HG03442 (cell line): ENCODE data around the gene PPP1R7.

Experiments
- ATAC-seq: cut with Tn5 transposase; IDR thresholded peaks from one replicate; pipeline ENCODE4 v1.9.1; 2021; ENCODE audit warnings: mild to moderate bottlenecking, moderate library complexity; ENCODE audit not compliant: unreplicated experiment

PPP1R7 gene

DNA sequence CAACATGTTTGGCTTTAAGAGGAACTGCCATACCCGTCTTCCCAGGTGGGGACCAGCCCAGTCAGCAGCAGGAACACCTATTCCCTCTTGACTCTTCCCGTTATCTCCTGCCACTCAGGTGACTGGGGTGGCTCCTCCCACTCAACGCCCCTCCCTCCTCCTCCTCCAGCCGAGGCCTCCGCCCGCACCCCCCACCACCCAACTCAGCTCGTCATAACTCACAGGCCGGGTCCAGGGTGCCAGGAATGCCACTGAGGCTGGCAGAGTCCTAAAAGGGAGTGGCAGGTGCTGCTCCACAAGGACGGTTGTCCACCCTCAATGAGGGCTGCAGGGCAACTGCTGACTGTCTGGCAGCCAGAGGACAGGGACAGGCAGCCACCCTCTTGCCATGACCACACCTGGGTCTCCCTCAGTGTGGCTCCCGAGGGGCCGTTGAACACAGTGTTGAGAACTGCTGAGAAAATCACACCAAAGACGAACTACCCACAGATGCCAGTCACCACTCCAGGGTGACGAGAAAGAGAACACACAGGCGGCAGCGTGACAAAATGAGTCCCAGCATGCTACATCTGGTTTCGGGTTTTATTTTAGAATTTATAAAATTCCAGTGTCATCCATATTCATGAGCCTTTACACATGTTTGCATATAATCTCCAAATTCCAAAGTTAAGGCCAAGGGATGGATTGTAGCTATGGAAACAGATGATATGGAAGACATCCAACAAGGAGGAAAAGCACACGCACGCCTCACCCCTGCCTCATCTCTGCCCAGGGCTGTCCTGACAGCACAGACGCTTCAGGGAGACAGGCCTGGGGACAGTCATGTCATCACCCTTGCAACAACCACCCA is 76.7 kb downstream of the PPP1R7 start:
- no peak for ATAC-seq

GRCh38 chr2:241227594-241227993 is 77.3 kb downstream of the PPP1R7 start:
- no peak for ATAC-seq

DNA sequence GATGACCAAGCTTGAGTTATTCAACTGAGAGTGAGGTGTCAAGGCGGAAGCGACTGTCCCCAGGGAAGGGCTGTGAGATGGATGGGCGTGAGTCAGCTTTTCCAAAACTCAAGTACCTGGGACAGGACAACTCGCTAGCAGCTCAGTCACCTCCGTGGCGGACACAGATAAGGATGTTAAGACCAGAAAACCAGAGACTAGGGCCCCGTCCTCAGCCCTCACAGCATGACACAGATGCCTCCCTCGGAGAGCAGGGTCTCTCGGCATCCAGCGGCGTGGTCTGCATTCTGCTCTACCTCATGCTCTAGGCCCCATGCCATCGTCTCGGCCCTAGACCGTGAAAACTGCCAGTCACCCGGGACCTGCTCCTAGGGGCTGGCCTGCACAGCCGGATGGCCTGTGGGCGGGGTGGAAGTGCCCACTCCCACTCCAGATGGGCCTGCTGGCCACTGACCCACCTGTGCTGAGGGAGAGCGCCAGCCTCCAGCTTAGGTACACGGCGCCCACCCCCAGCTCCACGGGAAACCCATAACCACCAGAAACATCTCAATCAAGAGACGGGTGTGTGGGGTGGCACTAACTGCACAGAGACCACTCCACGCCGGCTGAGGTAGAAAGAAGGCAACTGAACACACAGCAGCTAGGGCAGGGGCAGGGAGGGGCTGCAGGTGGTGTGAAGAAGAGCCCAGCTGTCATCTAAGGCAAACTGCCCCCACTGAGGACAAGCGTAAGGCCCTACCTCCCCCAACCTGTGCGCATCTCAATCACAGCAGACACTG is 78.0 kb downstream of the PPP1R7 start:
- no peak for ATAC-seq

DNA sequence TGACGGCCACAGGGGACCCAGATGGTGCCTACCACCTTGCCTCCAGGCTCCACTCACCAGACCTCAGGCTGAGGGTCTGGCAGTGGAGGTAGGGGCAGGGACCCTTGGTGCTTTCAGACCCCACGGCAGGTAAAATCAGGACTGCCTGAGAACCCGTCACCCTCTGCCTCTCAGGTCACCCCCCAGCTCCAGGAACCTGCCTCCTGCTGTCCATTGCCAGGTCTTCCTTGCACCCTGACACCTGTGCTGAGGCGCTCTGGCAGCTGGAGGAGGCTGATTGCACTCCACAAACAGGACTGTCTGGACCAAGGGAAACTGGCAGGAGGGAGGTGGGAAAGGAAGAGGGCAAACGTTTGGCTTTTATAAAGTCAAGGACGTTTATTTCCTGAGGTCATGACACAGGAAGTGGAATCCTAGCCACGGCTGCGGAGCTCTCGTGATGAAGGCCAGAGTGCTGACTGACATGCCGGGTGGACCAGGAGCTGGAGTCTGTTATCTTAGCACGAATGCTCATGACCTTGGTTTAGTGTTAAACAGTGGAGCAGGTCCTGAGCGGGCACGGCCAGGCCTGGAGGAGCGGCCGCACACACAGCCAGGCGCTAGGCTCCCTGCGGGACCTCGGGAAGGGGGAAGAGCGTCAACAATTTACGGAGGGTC is 78.7 kb downstream of the PPP1R7 start:
- ATAC-seq, result no peak

- ATAC-seq, result no peak
Measured at GRCh38 chr2:241229563-241230401, 79.5 kb downstream of the PPP1R7 start.

- no peak for ATAC-seq
Measured at GRCh38 chr2:241230435-241230834, 80.2 kb downstream of the PPP1R7 start.

DNA sequence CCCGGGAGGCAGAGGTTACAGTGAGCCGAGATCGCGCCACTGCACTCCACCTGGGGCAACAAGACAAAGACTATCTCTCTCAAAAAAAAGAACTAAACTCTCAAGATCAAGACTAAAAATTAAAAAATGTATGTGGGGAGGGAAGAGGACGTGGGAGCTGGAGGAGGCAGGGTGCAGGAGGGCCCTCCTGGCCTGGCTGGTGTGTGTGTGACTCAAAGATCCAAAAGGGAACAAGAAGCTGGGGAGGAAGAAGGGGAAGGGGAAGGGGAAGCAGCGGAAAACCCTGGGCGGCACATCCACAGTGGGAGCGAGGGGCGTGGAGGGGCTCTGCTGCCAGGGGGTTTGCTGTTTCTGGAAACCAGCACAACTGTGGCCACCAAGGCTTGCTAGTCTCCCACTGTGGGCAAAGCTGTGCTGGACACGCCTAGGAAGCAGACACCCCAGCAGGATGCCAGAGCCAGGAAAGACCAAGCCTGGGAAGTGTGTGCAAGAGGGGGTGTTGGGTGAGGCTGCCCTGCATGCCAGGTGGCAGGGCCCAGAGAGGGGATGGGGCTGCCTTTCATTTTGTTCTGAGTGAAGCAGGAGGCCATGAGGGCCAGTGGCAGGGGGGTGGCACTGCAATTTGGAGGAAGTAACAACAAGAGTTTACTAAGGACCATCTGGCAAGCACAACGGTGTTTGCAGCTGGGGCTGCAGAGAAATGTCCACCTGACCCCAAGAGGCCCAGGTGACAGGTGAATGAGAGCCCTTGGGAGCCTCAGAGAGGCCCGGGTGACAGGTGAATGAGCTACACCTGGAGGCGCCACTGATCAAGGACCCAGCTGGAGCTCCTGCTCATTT is 82.7 kb downstream of the PPP1R7 start:
- ATAC-seq, result no peak
